LHCN-M2 (cell line): ENCODE data around the gene PJA2. TPM values are rescaled to one million over a fixed set of nuclear protein-coding genes. Genes with fewer than 3 reads are reported as not detected.
"Not testable (repeated sequence)": the region's sequence is repeated elsewhere in the genome, so short reads cannot be mapped to it uniquely, and the experiment has no call there.

Source experiments
- DNase-seq: peaks from one replicate; pipeline ENCODE4 v3.0.0-alpha.2; 2012; ENCODE audit warnings: low read depth
- polyA plus RNA-seq: library from polyadenylated mRNA; unstranded; fragments of >200 nt; gene quantifications from one replicate; pipeline ENCODE4 v1.2.1, GENCODE V29; 2012; ENCODE audit warnings: missing spikeins
- total RNA-seq: library from RNA; depleted of rRNA; stranded (reverse); fragments of >200 nt; gene quantifications from 2 replicates; pipeline ENCODE4 v1.2.3, GENCODE V29; 2014; rRNA removed

PJA2 gene
- 51.7 and 58.4 TPM in 2 replicates for total RNA-seq
- polyA plus RNA-seq = 26.7 TPM

- DNase-seq = peak; percentile 100
These were observed at the start of gene PJA2 for GRCh38 chr5:109409844-109410388. TSS of gene PJA2 (minus strand) at chr5:109409974. CDS start at chr5:109383433, 26,541 bp downstream.

- DNase-seq = peak; percentile 98
These were observed 45.9 kb upstream of the PJA2 start for GRCh38 chr5:109455598-109456096.

DNA sequence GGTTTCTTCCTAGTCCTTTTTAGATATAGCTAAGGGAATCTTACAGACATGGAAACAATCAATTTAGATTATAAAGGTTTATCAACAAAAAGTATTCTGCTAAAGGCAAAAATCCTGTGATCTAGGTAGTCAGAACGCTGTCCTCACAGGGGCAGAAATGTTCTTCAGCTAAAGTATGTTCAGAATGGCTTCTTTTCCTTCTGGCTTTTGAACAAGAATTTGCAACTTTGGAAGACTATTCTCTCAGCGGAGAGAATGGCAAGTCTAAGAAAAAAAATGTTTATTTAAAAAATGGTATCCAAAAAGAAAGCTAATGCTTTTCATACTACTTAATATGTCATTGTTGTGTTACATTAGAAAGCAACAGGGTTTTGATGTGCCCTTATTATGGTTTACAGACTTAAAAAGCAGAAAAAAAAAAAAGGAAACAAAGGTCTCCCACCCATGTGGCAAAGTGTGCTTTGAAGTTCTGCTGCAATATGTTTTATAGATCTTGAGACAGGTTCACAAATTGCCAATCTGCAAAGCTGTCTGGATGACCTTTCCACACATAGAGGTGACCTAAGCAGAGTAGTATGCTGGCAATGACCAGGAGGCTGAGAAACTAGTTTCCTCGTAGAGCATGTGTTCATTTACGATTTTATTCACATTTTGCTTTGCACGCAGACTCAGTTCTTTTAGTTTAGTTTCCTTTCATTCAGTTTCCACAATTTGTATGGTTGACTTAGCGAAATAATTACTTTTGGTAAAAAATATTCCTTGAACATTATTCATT, 45.1 kb upstream of the PJA2 start:
- DNase-seq = peak; percentile 64

DNA sequence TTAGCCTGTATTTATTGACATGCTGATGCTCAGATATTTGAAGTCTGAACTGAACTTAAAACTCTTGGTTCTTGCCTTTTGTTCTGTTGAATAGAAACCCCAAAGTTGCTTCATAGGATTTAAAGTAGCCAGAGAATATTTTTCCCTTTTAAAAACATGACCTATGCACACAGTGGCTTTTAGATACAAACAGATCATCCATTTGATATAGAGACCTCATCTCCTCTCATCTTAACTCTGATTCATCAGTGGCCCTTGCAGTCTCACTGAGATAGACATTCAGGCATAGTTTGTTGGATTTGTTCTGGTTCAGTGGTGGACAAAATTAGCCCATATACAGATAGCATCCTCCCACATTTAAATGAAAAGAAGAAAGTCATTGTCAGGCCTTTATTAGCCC, 43.5 kb upstream of the PJA2 start:
- DNase-seq = no peak

GRCh38 chr5:109452661-109453060, 42.9 kb upstream of the PJA2 start:
- no peak for DNase-seq

DNA sequence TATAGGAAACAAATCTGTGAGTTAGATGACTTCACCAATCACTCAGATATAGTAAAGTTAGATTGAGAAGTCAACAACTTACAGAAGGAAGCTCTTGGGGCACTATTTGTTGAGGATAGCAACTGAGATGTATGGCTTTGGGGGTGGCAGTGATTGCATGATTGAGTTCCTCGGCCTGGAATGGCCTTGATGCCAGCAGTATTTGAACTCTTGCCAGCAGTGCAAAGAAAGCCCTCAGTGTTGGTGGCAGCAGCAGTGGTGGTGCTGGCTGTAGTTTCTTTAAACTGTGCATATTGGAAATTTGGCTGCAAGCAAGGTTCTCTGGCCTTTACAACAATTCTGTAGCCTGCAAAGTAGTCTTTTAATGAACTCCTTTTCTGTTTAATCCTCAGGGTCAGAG, 41.4 kb upstream of the PJA2 start:
- no peak for DNase-seq

DNA sequence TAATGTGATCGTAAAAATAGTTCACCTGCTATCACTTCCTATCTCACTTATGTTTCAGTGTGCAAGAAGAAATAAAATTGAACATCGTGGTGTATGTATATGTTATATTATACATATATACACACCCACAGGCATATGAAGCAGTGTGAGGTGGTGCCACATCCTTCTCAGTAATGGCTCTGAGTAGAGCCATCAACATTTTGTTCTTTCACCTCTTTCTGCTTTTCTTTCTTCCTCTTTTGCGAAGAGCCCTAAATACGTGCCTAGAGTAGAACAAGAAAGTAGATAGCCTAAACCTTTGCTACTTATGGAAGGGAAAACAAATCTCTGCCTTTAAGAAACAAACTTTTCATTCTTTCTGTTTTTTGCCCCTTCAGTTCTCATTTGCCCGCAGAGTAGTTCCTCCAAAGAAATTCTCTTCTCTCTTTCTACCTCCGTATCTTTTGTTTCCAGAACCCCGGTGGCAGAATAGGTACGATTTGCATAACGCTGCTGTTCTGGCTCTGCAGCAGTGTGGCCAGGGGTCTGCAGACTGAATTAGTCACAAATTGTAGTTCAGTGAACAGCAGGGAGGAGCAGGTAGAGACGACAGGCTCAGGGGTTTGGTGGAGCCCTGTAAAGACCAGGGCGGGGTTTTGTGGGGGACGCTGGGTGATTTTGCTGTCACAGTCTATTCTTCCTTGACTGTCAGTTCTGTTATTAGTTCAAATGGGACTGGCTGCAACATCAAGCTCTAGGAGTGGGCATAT, 40.5 kb upstream of the PJA2 start:
- no peak for DNase-seq

DNA sequence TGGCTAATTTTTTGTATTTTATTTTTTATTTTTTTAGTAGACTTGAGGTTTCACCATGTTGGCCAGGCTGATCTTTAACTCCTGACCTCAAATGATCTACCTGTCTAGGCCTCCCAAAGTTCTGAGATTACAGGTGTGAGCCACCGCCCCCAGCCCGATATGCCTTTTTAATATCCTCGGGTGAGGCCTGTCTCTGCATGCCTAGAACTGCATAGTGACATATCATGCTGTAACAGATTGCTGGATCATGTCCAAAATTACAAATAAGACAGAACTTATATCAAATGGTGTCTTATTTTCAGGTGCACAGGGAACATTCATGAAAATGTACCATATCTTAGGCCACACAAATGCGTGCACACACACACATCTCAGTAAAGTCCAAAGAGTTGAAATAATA, 39.1 kb upstream of the PJA2 start:
- DNase-seq = no peak

GRCh38 chr5:109439590-109439989, 29.8 kb upstream of the PJA2 start:
- no peak for DNase-seq

GRCh38 chr5:109426075-109426474, 16.3 kb upstream of the PJA2 start:
- no peak for DNase-seq

- DNase-seq = not testable (repeated sequence)
These were observed 15.7 kb upstream of the PJA2 start for GRCh38 chr5:109425521-109425920.

GRCh38 chr5:109421956-109422355, 12.2 kb upstream of the PJA2 start:
- DNase-seq = no peak

GRCh38 chr5:109418712-109419352, 9.1 kb upstream of the PJA2 start:
- DNase-seq = no peak

- no peak for DNase-seq
These were observed 7.1 kb upstream of the PJA2 start for GRCh38 chr5:109416882-109417281.

DNA sequence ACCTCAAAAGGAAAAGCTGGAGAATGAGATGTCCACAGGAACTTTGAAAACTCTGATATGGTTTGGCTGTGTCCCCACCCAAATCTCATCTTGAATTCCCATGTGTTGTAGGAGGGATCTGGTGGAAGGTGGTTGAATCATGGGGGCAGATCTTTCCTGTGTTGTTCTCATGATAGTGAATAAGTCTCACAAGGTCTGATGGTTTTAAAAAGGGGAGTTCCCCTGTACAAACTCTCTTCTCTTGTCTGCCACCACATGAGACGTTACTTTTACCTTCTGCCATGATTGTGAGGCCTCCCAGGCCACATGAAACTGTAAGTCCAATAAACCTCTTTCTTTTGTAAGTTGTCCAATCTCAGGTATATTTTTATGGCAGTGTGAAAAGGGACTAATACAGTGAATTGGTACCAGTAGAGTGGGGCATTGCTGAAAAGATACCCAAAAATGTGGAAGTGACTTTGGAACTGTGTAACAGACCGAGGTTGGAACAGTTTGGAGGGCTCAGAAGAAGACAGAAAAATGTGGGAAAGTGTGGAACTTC, 4.2 kb upstream of the PJA2 start:
- not testable (repeated sequence) for DNase-seq

DNA sequence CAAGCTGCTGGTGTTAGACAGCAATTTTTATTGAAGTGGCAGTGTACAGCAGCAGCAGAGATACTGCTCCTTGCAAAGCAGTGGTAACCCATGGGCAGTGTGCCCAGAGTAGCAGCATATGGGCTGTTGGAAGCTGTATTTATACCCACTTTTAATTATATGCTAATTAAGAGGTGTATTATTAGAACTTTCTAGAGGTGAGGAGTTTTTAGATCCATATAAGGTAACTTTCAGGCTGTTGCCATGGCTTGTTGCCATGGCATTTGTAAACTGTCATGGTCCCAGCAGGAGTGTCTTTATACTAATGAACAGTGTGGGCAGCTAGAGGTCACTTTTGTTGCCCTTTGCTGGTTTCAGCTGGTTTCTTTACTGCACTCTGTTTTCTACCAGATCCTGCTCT, 3.7 kb upstream of the PJA2 start:
- peak; percentile 76 for DNase-seq

GRCh38 chr5:109412981-109413402, 3.2 kb upstream of the PJA2 start:
- DNase-seq = no peak

DNA sequence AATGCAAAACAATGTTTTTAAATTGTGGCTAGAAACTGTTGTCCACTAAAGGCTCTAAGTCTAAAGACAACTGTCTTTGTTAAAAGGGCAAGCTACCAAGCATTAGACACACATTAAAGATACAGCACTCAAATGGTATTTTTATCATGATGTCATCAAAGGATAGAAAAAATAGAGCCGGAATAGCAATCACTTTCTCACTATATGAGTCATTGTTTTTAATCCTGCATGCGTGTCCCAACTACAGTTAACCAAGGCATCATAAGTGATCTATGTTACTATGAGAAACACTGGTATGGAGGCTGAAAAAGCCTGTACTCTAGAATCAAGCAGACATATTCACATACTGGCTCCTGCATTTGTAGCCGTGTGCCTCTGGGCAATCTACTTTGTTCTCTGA, 1.9 kb upstream of the PJA2 start:
- peak; percentile 94 for DNase-seq

GRCh38 chr5:109411149-109411514, 1.4 kb upstream of the PJA2 start:
- DNase-seq = no peak

GRCh38 chr5:109410389-109411148, 795 bp upstream of the PJA2 start:
- DNase-seq = peak; percentile 84
